GM19324 (cell line): ENCODE results near the gene REC8.

Experiments
- ATAC-seq: cut with Tn5 transposase; IDR thresholded peaks from one replicate; pipeline ENCODE4 v1.9.1; 2021; ENCODE audit warnings: mild to moderate bottlenecking, moderate library complexity; ENCODE audit not compliant: unreplicated experiment, low FRiP score

Gene REC8

GRCh38 chr14:24224618-24225071 is 52.8 kb downstream of the REC8 start:
- ATAC-seq: no peak

- ATAC-seq: no peak
Measured at GRCh38 chr14:24226473-24226872, 54.6 kb downstream of the REC8 start.

GRCh38 chr14:24228902-24229301 is 57.0 kb downstream of the REC8 start:
- no peak for ATAC-seq
